Neural cell (in vitro differentiated cells): ENCODE measurements around the gene LRMDA. TPM values are rescaled to one million over a fixed set of nuclear protein-coding genes. Genes with fewer than 3 reads are reported as not detected.

ENCODE experiments used
- H2AFZ ChIP-seq: fragments of 200-600, 300-800 bp; sonication (generic), shearing (Covaris generic); 2 replicates; pipeline ENCODE4 v1.6.0; 2014; ENCODE audit warnings: low read depth, mild to moderate bottlenecking, antibody characterized with exemption, low read length, moderate library complexity
- H3F3A ChIP-seq: fragments of 200-600 bp; shearing (Covaris generic); 2 replicates; pipeline ENCODE4 v1.6.1; 2016; ENCODE audit warnings: mild to moderate bottlenecking, moderate library complexity, mixed read lengths, antibody characterized with exemption, low read length; ENCODE audit not compliant: insufficient read depth, poor library complexity, severe bottlenecking
- H3K27ac ChIP-seq: fragments of 200-600, 300-800 bp; sonication (generic), shearing (Covaris generic); 2 replicates; pipeline ENCODE4 v1.5.1; 2014; ENCODE audit warnings: mild to moderate bottlenecking, low read length, moderate library complexity
- H3K27me3 ChIP-seq: fragments of 300-800, 200-600 bp; sonication (generic), shearing (Covaris generic); 2 replicates; pipeline ENCODE4 v1.6.0; 2014; ENCODE audit warnings: mild to moderate bottlenecking, low read depth, low read length, moderate library complexity; ENCODE audit not compliant: insufficient read depth
- H3K36me3 ChIP-seq: fragments of 300-800, 200-600 bp; sonication (generic), shearing (Covaris generic); 2 replicates; pipeline ENCODE4 v1.5.1; 2014; ENCODE audit warnings: mild to moderate bottlenecking, antibody characterized with exemption, low read length, moderate library complexity; ENCODE audit not compliant: insufficient read depth
- H3K4me2 ChIP-seq: fragments of 300-800, 200-600 bp; sonication (generic), shearing (Covaris generic); 2 replicates; pipeline ENCODE4 v1.6.0; 2014; ENCODE audit warnings: mild to moderate bottlenecking, low read length
- H3K4me3 ChIP-seq: fragments of 300-800, 200-600 bp; sonication (generic), shearing (Covaris generic); 2 replicates; pipeline ENCODE4 v1.5.1; 2014; ENCODE audit warnings: mild to moderate bottlenecking, low read length, moderate library complexity
- H3K79me2 ChIP-seq: fragments of 200-600 bp; shearing (Covaris generic); replicated peaks from 2 replicates; pipeline ENCODE4 v1.6.0; 2014; ENCODE audit warnings: mild to moderate bottlenecking, low read length, moderate library complexity; ENCODE audit not compliant: insufficient read depth
- H3K9ac ChIP-seq: fragments of 300-800, 200-600 bp; sonication (generic), shearing (Covaris generic); 2 replicates; pipeline ENCODE4 v1.6.1; 2016; ENCODE audit warnings: mild to moderate bottlenecking, low read length, mixed read lengths
- H3K9me2 ChIP-seq: fragments of 200-600 bp; shearing (Covaris generic); 2 replicates; pipeline ENCODE4 v1.6.1; 2016; ENCODE audit warnings: mild to moderate bottlenecking, low read length, mixed read lengths; ENCODE audit not compliant: insufficient read depth
- H3K9me3 ChIP-seq: fragments of 200-600, 300-800 bp; sonication (generic), shearing (Covaris generic); 2 replicates; pipeline ENCODE4 v1.6.1; 2016; ENCODE audit warnings: mild to moderate bottlenecking, mixed run types, low read length, moderate library complexity, mixed read lengths
- H4K20me1 ChIP-seq: fragments of 200-600 bp; shearing (Covaris generic); 2 replicates; pipeline ENCODE4 v1.6.1; 2016; ENCODE audit warnings: mild to moderate bottlenecking, mixed run types; ENCODE audit not compliant: insufficient read depth
- CTCF ChIP-seq: fragments of 450-650 bp; IDR thresholded peaks from 2 replicates; pipeline ENCODE4 v1.5.1; 2014; ENCODE audit warnings: antibody characterized with exemption, mild to moderate bottlenecking, moderate library complexity; ENCODE audit not compliant: poor library complexity, severe bottlenecking
- EP300 ChIP-seq: fragments of 450-650 bp; conservative IDR thresholded peaks from 2 replicates; pipeline ENCODE4 v1.6.1; 2014; ENCODE audit warnings: antibody characterized with exemption, mild to moderate bottlenecking, moderate library complexity; ENCODE audit not compliant: poor library complexity, severe bottlenecking
- EZH2 ChIP-seq: fragments of 200-600, 300-800 bp; shearing (Covaris generic), sonication (generic); IDR thresholded peaks from 2 replicates; pipeline ENCODE4 v1.6.1; 2014; ENCODE audit warnings: antibody characterized with exemption, low read length, borderline replicate concordance, mild to moderate bottlenecking; ENCODE audit not compliant: insufficient read depth, poor library complexity, severe bottlenecking
- MXI1 ChIP-seq: fragments of 450-650 bp; conservative IDR thresholded peaks from 2 replicates; pipeline ENCODE4 v1.6.1; 2014; ENCODE audit warnings: antibody characterized with exemption, mild to moderate bottlenecking; ENCODE audit not compliant: poor library complexity, severe bottlenecking
- POLR2AphosphoS5 ChIP-seq: IDR thresholded peaks from 2 replicates; pipeline ENCODE4 v1.6.1; 2012
- RAD21 ChIP-seq: fragments of 450-650 bp; conservative IDR thresholded peaks from 2 replicates; pipeline ENCODE4 v1.6.1; 2014; ENCODE audit warnings: antibody characterized with exemption, mild to moderate bottlenecking, moderate library complexity
- REST ChIP-seq: IDR thresholded peaks from 2 replicates; pipeline ENCODE4 v1.6.1; 2012; ENCODE audit warnings: borderline replicate concordance
- SMC3 ChIP-seq: fragments of 450-650 bp; conservative IDR thresholded peaks from 2 replicates; pipeline ENCODE4 v1.6.1; 2014; ENCODE audit warnings: antibody characterized with exemption, mild to moderate bottlenecking, moderate library complexity; ENCODE audit not compliant: poor library complexity
- TAF1 ChIP-seq: IDR thresholded peaks from 2 replicates; pipeline ENCODE4 v1.6.1; 2012; ENCODE audit warnings: low read depth
- polyA plus RNA-seq: library from polyadenylated mRNA; depleted of rRNA; stranded (reverse); fragments of >200 nt; gene quantifications from 2 replicates; pipeline ENCODE4 v1.2.3, GENCODE V29; 2014

Gene LRMDA
- polyA plus RNA-seq, 1 donor from 2014 or later, result 5.6 TPM

- Histone ChIP-seq H2AFZ (no peak overlapping the region), H4K20me1 (no peaks in the 10 kb centered on the region), H3K27me3 (no peaks in the 10 kb centered on the region), H3K9ac (no peak overlapping the region), H3K36me3 (no peaks in the 10 kb centered on the region), H3K27ac (no peak overlapping the region), H3K79me2 (no peaks in the 10 kb centered on the region), H3K9me3 (no peaks in the 10 kb centered on the region), H3K4me3 (no peak overlapping the region), H3F3A (no peaks in the 10 kb centered on the region), H3K4me2 (no peak overlapping the region), H3K9me2 (no peaks in the 10 kb centered on the region)
- no peak for TF ChIP-seq REST
- TF ChIP-seq POLR2AphosphoS5, result no peak
- TF ChIP-seq RAD21, result no peak
- no peak for TF ChIP-seq MXI1
- TF ChIP-seq EP300, result no peak
- no peak for TF ChIP-seq EZH2
Measured at GRCh38 chr10:76577455-76577854, 1146.0 kb downstream of the LRMDA start.

GRCh38 chr10:76581506-76582256 lies 1150.3 kb downstream of the LRMDA start:
- Histone ChIP-seq H3K27ac (no peak overlapping the region), H3K36me3 (no peaks in the 10 kb centered on the region), H3K9me2 (no peaks in the 10 kb centered on the region), H3K79me2 (no peaks in the 10 kb centered on the region), H3K4me2 (no peak overlapping the region), H3K27me3 (no peaks in the 10 kb centered on the region), H3K9me3 (no peaks in the 10 kb centered on the region), H3K4me3 (no peak overlapping the region), H3K9ac (no peak overlapping the region), H4K20me1 (no peaks in the 10 kb centered on the region), H3F3A (no peaks in the 10 kb centered on the region), H2AFZ (no peak overlapping the region)
- TF ChIP-seq TAF1 (no peak), RAD21 (no peak), REST (no peak), EZH2 (no peak), POLR2AphosphoS5 (no peak), EP300 (no peak), CTCF (no peak), SMC3 (no peak)
